ENCODE data around the gene FLT3.

GRCh38 chr13:28000567-28000966, 99.8 kb downstream of the FLT3 start:
- TF ChIP-seq CTCF (IDR thresholded peaks at IDR 0.05) (no peak), POLR2A (IDR thresholded peaks at IDR 0.05) (no peak)
